Measurements from ENCODE around the gene APEH. TPM values are rescaled to one million over a fixed set of nuclear protein-coding genes. Genes with fewer than 3 reads are reported as not detected.

The APEH gene
- total RNA-seq, 1 experiment from 2014 or later, result 78.3 TPM

GRCh38 chr3:49727154-49727923 is 53.2 kb downstream of the APEH start:
- DNase-seq (ENCODE audit: low spot score), result no peak

DNA sequence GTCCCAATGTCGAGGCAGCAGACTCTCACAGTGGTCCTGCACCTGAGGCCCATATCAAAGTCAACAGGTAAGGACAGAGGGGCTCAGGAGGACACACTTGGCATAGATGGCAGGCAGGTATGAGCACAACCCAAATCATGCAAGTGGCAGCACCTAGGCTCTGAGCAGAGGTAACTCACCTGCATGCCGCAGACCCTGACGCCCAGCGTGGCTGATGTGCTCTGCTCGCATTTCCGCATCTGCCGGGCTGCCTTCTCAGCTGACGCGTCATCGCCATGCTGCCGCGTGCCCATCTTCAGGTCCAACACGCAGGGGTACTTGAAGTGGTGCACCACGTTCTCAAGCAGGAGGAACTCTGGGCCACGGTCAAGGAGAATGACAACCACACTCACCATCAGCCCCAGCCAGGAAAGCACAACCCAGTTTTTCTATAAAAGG is 53.8 kb downstream of the APEH start:
- DNase-seq (ENCODE audit: low spot score), result no peak

DNA sequence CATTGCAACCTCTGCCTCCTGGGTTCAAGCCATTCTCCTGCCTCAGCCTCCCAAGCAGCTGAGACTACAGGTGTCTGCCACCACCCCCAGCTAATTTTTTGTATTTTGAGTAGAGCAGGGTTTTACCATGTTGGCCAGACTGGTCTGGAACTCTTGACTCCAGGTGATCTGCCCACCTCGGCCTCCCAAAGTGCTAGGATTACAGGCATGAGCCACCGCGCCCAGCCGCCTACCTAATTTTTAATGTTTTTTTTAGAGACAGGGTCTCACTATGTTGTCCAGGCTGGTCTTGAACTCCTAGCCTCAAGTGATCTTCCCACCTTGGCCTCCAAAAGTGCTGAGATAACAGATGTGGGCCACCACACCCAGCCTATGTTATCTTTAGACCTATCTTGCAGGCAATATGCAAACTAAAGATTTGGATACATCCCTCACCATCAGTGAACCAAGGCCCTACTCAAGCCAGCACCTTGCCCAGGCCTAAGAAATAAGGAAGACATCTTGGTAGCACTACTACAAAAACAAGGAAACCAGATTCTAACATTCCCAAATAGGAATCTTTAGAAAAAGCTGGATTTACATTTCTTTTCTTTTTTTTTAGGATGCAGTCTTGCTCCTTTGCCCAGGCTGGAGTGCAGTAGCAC is 55.9 kb downstream of the APEH start:
- DNase-seq (ENCODE audit: low spot score), result no peak

- no peak for DNase-seq (ENCODE audit: low spot score)
These were observed 58.4 kb downstream of the APEH start for GRCh38 chr3:49732597-49732996.

DNA sequence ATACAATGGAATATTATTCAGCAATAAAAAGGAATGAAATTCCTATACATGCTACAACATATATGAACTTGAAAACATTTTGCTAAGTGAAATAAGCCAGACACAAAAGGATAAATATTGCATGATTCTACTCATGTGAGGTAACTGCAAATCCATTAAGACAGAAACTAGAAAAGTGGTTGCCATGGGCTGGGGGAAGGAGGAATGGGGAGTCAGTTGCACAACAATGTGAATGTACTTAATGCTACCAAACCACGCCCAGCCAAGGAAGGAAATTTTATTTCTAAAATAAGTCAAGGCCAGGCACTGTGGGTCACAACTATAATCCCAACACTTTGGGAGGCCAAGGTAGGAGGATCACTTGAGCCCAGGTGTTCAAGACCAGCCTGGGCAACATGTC is 59.4 kb downstream of the APEH start:
- no peak for DNase-seq (ENCODE audit: low spot score)

Other genes starting within 250 kb of the APEH start
- 1.1 and 1.3 TPM in 2 replicates for gene NICN1, start 245.0 kb upstream of the APEH start, total RNA-seq (2014; rRNA removed; shearing (Covaris generic))
- 30.8 and 32.4 TPM in 2 replicates for gene DAG1, start 204.1 kb upstream of the APEH start, total RNA-seq (2014; rRNA removed; shearing (Covaris generic))
- 0.04 and 0.16 TPM in 2 replicates for gene BSN, start 119.9 kb upstream of the APEH start, total RNA-seq (2014; rRNA removed; shearing (Covaris generic))
- gene MST1, start 15.1 kb downstream of the APEH start, total RNA-seq (2014; rRNA removed; shearing (Covaris generic)), result 0.10 TPM in 1 of 2 replicates, not detected in the other
- gene RNF123, start 15.2 kb downstream of the APEH start, total RNA-seq (2014; rRNA removed; shearing (Covaris generic)), result 8.4 and 11.8 TPM in 2 replicates
- gene AMIGO3, start 45.3 kb downstream of the APEH start, total RNA-seq (2014; rRNA removed; shearing (Covaris generic)), result not detected in 2 replicates
- gene GMPPB, start 49.6 kb downstream of the APEH start, total RNA-seq (2014; rRNA removed; shearing (Covaris generic)), result 11.9 and 15.1 TPM in 2 replicates
- 13.0 and 18.0 TPM in 2 replicates for gene IP6K1, start 112.2 kb downstream of the APEH start, total RNA-seq (2014; rRNA removed; shearing (Covaris generic))
- gene CDHR4, start 125.5 kb downstream of the APEH start, total RNA-seq (2014; rRNA removed; shearing (Covaris generic)), result not detected in 2 replicates
- 0.68 and 2.1 TPM in 2 replicates for gene INKA1, start 128.9 kb downstream of the APEH start, total RNA-seq (2014; rRNA removed; shearing (Covaris generic))
- gene UBA7, start 139.6 kb downstream of the APEH start, total RNA-seq (2014; rRNA removed; shearing (Covaris generic)), result 10.4 and 13.2 TPM in 2 replicates
- gene TRAIP, start 182.2 kb downstream of the APEH start, total RNA-seq (2014; rRNA removed; shearing (Covaris generic)), result 4.4 and 5.7 TPM in 2 replicates
- gene CAMKV, start 195.6 kb downstream of the APEH start, total RNA-seq (2014; rRNA removed; shearing (Covaris generic)), result not detected in 2 replicates
- gene MST1R, start 229.5 kb downstream of the APEH start, total RNA-seq (2014; rRNA removed; shearing (Covaris generic)), result 0.21 TPM in 1 of 2 replicates, not detected in the other